Measurements from ENCODE around the gene TTLL8. TPM values are rescaled to one million over a fixed set of nuclear protein-coding genes. Genes with fewer than 3 reads are reported as not detected.

Gene TTLL8
- total RNA-seq, 1 experiment from 2014 or later: not detected

DNA sequence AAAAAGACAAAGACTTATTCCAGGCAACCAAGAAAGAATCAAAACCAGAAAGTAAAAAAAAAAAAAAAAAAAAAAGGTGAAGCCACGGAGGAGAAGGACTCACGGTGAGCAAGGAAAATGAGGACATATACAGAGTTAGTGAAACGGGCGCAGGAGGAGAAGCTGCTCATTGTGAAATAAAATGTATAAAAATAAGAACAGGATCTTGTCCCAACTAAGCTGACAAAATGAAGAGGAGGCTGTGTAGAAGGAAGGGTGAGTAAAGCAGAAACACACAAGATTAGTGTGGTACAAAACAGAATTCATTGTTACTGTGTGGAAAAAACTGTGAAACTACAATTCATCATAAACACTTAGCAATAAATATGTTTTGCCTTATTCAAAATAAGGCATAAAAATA is 53.2 kb downstream of the TTLL8 start:
- Histone ChIP-seq H2BK20ac (ENCODE audit: low read depth, low read length, poor library complexity, severe bottlenecking) (no peak overlapping the region), H3K4ac (ENCODE audit: low read depth, low read length) (no peak overlapping the region), H3K9ac (ENCODE audit: extremely low read depth, insufficient read length, low read length) (no peak overlapping the region), H3K18ac (ENCODE audit: insufficient read length, low read depth, low read length) (no peak overlapping the region), H2BK120ac (ENCODE audit: low read depth, low read length, poor library complexity, severe bottlenecking) (no peak overlapping the region), H3K79me1 (ENCODE audit: insufficient read depth, low read depth, low read length, poor library complexity, severe bottlenecking) (no peaks in the 10 kb centered on the region), H3K27ac (ENCODE audit: insufficient read length, low read depth, low read length) (no peak overlapping the region), H3K9me3 (ENCODE audit: control insufficient read depth, low read depth, low read length) (no peaks in the 10 kb centered on the region), H4K5ac (ENCODE audit: insufficient read length, low read depth, low read length) (no peak overlapping the region), H4K91ac (ENCODE audit: insufficient read length, low read depth, low read length) (no peak overlapping the region), H3K27me3 (ENCODE audit: insufficient read depth, low read length) (peaks cover 9% of the 10 kb centered on the region; the same call in 1 of the 2 replicates), H3K4me2 (ENCODE audit: insufficient read depth, insufficient read length, low read length) (no peak overlapping the region), H2BK15ac (ENCODE audit: low read depth, low read length) (no peak overlapping the region), H3K23ac (ENCODE audit: insufficient read length, low read depth, low read length) (no peak overlapping the region), H3K23me2 (ENCODE audit: insufficient read length, low read depth, low read length, poor library complexity, severe bottlenecking) (no peaks in the 10 kb centered on the region), H3K56ac (ENCODE audit: insufficient read length, low read depth, low read length) (no peak overlapping the region), H2BK5ac (ENCODE audit: insufficient read length, low read length) (no peak overlapping the region), H2AK5ac (ENCODE audit: insufficient read length, low read length) (no peak overlapping the region), H4K20me1 (ENCODE audit: control insufficient read depth, insufficient read depth, insufficient read length) (no peaks in the 10 kb centered on the region), H3K79me2 (ENCODE audit: insufficient read depth, low read length) (no peaks in the 10 kb centered on the region), H3K4me1 (ENCODE audit: insufficient read depth, low read length) (no peaks in the 10 kb centered on the region), H3T11ph (ENCODE audit: low read length) (no peak overlapping the region), H3K14ac (ENCODE audit: insufficient read depth, low read length) (no peak overlapping the region), H4K8ac (replicated peaks; ENCODE audit: insufficient read length, low read depth, low read length) (no peak overlapping the region), H2AFZ (ENCODE audit: low read length) (no peak overlapping the region), H2BK12ac (ENCODE audit: insufficient read length, low read depth, low read length) (no peak overlapping the region)
- no peak for DNase-seq
- no peaks in the 10 kb centered on the region; a peak in 1 of 5 replicates for H3K9me3 Mint-ChIP-seq
- H3K4me1 Mint-ChIP-seq: peaks cover 12 to 24% of the 10 kb centered on the region in 2 experiments; a peak in 3 of 4 replicates
- H3K27me3 Mint-ChIP-seq (ENCODE audit: low read depth): peaks cover 24% of the 10 kb centered on the region
- TF ChIP-seq, protein P1, sequence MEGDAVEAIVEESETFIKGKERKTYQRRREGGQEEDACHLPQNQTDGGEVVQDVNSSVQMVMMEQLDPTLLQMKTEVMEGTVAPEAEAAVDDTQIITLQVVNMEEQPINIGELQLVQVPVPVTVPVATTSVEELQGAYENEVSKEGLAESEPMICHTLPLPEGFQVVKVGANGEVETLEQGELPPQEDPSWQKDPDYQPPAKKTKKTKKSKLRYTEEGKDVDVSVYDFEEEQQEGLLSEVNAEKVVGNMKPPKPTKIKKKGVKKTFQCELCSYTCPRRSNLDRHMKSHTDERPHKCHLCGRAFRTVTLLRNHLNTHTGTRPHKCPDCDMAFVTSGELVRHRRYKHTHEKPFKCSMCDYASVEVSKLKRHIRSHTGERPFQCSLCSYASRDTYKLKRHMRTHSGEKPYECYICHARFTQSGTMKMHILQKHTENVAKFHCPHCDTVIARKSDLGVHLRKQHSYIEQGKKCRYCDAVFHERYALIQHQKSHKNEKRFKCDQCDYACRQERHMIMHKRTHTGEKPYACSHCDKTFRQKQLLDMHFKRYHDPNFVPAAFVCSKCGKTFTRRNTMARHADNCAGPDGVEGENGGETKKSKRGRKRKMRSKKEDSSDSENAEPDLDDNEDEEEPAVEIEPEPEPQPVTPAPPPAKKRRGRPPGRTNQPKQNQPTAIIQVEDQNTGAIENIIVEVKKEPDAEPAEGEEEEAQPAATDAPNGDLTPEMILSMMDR (conservative IDR thresholded peaks at IDR 0.05): no peak
- H3K27ac Mint-ChIP-seq: peak overlapping the region in 1 of 3 experiments; percentile 73; a peak in 3 of 7 replicates
- WGBS (ENCODE audit: extremely low coverage, insufficient read length, low lambda C conversion rate): no CpG with 5 or more reads among the region's 4 CpGs
- H3K4me3 Mint-ChIP-seq: no peak overlapping the region
- H3K36me3 Mint-ChIP-seq (ENCODE audit: insufficient read depth in 1 of 3, low read depth in 3 of 3): no peaks in the 10 kb centered on the region
